Activated T-cell treated with anti-CD3 and anti-CD28 coated beads, Interleukin-2, amount 50 U/mL, for 1 hour (primary cell): ENCODE results near the gene CNDP2.

ENCODE experiments used
- DNase-seq: peaks from one replicate; pipeline ENCODE4 v3.0.0-alpha.2; 2020

CNDP2 gene

GRCh38 chr18:74501386-74501785 is 5.2 kb downstream of the CNDP2 start:
- no peak for DNase-seq

DNA sequence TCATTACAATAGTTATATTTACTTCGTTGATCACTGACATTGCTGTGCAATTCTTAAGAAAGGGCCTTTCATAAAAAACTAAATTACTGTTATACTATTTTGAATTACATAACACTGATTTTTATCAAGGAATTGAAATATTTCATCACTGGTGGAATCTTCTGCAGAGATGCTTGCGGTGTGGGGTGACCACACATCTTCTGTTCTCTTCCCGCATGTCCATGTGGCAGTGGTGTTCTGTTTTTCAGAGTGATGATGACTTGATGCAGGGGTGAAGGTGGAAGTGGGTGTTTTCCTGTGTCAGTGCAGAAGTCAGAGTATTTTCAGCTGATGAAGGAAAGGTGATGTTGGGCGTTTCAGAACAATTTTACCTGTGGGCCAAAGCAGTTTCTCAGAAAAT is 7.0 kb downstream of the CNDP2 start:
- no peak for DNase-seq

- DNase-seq: no peak
These were observed 9.6 kb downstream of the CNDP2 start for GRCh38 chr18:74505776-74506175.

DNA sequence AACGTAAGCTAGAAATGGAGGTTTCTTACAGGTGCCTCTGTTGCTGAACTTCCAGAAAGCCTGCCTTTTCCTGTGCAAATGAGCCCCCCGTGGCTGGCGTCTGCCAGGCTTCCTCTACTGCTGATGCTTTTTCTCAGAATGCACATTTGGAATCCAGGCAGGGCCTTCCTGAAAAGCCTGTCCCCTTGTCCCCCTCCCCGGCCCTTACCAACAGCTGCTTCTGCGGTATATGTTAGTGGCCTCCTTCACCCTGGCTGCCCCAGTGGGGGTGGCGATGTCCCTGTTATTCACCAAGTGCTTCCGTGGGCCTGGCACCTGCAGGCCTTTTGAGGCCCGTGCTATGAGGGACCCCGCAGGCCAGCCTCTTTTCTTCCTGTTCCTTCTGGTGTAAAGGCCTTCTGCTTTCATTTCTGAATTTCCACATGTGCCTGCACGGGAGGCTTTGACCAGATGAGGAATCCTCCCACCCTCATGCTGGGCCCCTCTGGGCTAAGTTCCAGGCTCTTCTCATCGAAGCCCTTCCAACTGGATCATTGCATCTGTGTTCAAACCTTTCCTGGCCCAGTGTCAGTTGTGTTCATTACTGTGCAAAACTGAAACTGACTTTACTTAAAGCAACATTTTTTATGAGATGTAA is 10.4 kb downstream of the CNDP2 start:
- no peak for DNase-seq

- no peak for DNase-seq
These were observed 11.1 kb downstream of the CNDP2 start for GRCh38 chr18:74507097-74507881.

DNA sequence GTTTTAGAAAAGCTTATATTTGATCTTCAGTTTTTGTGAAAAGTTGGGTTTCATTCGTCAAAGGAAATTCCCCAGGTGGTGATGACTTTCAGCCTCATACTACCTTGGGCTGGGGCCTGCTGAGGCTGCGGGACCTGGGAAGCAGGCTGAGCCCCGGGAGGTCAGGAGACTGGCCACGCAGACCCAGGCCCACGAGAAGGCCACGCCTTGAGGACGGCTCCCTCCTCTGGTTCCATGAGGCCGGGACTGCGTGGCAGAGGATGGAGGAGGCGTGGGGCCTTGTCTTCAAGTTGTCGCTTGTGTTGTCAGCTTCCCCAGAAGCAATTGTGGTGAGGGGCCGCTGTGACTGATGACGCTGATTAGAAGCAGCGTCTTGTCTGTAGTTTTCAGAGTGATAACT is 11.8 kb downstream of the CNDP2 start:
- no peak for DNase-seq

GRCh38 chr18:74508366-74508765 is 12.2 kb downstream of the CNDP2 start:
- DNase-seq: no peak

DNA sequence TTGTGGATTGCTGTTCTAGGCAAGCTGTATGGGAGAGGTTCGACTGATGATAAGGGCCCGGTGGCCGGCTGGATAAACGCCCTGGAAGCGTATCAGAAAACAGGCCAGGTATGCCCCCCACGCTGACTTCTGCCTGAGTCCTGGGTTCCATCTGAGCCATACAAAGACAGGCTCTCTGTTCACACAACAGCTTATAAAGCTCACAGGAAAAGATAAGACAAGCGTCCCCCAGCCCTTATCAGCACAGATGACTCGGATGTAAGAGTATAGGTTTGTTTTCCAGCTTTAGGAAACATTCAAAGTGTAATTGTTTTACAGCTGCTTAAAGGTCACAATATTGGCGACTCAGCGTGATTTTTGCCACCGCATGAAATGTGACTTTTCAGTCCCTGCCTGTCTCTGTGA is 12.7 kb downstream of the CNDP2 start:
- DNase-seq: no peak

DNA sequence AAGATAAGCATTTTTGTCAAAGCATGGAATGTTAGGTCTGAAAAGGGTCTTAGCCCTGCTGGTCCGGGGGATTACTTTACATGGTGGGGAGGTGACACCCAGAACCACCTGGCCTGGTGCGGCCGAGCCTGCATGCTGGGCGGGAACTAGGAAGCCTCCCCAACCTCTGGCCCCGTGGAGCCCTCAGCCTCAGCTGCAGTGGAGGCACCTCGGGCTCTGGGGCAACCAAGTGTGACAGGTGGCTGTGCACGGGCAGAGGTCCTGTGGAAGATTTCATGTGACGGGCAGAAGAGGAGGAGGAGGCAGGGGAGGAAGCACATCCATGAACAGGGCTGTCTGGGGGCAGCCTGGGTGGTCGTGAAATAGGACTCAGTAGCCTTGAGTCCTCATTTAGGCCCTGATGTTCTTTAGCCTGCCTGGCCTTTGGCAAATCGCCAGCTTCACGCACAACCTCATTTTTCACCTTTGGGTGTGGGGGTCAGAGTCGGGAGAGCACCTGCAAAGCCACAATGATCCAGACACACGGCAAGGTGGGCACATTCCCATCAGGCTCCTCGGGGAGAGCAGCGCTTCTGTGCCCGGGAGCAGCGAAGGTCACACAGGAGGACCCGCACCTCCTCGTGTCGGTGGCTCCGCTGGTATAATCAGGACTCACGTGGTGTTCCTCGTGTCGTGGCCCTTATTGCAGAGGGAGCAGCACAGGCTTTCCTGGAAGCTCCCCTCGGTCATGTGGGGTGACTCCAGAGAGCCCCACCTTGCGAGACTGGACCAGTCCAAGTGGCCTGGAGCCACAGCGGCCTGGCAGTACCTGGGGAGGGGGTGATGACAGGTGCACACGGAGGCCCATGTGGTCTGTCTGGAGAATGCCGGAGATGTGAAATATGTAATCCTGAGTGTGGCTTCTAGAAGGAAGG is 13.9 kb downstream of the CNDP2 start:
- DNase-seq: no peak

DNA sequence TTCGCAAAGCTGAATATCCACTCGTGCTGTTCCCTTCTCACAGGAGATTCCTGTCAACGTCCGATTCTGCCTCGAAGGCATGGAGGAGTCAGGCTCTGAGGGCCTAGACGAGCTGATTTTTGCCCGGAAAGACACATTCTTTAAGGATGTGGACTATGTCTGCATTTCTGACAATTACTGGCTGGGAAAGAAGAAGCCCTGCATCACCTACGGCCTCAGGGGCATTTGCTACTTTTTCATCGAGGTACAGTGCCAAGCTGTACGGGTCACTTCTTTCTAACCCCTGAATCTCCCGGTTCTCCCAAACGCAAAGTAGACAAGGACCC is 14.6 kb downstream of the CNDP2 start:
- DNase-seq: no peak

- DNase-seq: no peak
These were observed 15.7 kb downstream of the CNDP2 start for GRCh38 chr18:74511823-74512222.

DNA sequence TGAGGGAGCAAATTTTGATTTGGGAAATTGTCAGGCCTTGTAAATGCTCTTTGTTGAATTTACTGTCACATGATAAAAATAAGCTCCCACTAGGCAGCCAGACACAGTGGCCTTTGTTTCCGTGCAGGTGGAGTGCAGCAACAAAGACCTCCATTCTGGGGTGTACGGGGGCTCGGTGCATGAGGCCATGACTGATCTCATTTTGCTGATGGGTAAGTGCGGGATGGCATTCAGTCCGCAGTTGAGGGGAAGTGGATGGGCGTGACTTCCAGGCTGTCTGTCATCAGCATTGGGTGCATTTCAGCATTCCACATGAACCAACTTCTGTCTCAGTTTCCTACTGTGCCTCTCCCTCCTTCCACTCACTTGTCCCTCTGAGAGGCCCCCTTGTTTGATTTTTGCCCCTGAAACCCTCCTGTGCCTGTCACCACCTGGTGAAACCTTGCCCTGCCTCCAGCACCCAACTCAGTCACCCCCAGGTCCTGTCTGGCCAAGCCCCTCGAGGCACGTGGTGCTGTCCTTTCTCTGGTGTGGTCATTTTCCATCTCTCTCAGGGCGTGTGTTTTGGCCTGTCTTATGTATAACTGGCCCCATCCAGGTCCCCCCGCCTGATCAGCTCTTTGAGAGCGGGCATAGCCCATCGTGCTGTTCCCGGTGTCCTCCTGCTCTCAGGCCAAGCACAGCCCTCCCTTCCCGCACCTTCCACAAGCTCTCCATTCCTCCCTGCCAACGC is 16.3 kb downstream of the CNDP2 start:
- no peak for DNase-seq

- DNase-seq: no peak
These were observed 17.2 kb downstream of the CNDP2 start for GRCh38 chr18:74513149-74513882.

- DNase-seq: no peak
These were observed 17.7 kb downstream of the CNDP2 start for GRCh38 chr18:74513883-74514205.

DNA sequence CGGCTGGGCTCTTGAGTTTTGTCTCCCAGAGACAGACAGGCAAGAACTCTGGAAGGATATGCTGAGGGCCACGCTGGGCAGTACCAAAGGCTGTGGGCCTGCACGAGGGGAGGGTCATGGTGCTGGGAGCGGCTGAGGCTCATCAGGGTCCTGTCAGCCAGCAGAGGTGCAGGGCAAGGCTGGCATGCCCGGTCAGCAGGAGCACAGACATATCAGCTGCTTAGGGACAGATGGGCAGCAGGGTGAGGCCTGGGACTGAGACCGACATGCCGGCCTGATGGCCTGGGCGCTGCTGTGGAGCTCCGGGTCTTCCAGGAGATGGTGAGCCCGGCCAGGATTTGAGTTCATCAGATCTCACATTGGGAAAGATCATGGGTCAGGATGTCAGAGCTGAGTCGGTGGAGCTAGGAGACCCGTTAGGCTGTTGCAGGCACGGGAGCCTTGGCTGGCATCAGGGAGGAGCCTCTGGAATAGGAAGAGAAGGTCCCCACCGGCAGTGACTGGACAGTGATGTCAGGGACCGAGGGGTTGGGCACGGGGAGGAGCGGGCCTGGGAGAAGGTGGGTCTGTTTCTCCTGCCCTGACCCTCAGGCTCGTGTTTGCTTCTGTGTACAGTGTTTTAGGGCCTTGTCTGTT is 18.8 kb downstream of the CNDP2 start:
- DNase-seq: no peak

GRCh38 chr18:74515620-74516231 is 19.6 kb downstream of the CNDP2 start:
- DNase-seq: no peak

DNA sequence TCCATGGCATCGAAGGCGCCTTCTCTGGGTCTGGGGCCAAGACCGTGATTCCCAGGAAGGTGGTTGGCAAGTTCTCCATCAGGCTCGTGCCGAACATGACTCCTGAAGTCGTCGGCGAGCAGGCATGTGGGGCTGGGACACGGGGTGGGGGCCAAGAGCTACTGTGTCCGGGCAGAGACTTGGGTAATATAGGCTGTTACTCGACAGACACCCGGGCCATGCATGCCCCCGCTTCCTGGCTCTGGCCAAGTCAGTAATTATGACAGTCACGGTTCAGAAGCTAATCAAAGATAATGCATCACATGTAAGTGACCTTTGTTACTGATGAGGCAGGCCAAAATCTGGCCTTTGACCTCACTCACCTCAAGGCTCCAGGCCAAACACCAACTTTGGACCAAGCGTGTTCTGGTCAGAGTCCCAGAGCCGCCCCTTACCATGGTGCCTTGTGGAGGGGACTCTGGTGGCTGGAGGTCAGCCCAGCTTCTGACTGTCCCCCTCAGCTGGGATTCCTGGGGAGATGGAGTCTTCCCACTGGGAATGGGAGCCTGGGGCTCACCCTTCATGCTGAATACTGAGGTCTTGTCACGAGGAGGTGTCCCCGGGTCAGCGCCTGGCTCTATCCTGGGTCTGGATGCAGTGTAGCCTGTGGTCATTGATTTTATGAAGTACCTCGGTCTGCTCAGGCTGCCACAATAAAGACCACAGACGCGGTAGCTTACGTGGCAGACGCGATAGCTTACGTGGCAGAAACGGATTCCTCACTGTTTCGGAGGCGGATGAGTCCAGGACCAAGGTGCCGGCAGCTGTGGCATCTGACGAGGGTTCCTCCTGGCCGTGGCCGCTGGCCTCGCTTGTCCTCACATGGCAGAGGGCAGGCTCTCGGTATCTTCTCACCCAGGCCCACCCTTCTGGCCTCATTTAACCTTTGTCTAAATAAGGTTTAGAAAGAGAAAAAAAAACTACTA is 20.4 kb downstream of the CNDP2 start:
- no peak for DNase-seq

- no peak for DNase-seq
These were observed 21.1 kb downstream of the CNDP2 start for GRCh38 chr18:74517236-74517630.

DNA sequence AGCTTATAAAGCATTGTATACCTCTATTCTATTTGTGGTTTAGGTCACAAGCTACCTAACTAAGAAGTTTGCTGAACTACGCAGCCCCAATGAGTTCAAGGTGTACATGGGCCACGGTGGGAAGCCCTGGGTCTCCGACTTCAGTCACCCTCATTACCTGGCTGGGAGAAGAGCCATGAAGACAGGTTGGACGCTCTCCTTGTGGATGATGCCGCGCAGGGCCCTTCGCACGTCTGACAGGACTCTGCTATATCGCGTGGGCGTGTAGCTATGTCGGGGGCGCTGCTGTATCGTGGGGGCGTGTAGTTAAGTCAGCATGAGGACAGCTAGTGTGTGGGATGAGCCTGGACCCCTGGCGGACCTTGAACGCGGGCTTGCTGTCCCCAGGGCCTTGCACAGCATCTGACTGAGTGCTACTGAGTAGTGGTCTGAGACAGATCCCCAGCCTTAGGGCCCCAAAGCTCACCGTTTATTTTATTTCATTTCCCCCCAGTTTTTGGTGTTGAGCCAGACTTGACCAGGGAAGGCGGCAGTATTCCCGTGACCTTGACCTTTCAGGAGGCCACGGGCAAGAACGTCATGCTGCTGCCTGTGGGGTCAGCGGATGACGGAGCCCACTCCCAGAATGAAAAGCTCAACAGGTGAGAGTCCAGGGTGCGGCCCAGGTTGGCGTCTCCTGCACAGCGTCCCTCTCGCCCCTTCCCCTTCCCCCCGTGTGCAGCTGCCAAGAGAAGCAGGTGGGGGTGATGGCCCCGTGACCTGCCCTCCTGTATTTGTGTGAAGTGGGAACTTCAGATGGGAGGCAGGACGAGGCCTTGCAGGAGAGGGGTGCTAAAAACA is 22.5 kb downstream of the CNDP2 start:
- DNase-seq: no peak
